GM21717 (cell line): ENCODE measurements around the gene IL15.

ENCODE experiments used
- ATAC-seq: cut with Tn5 transposase; IDR thresholded peaks from one replicate; pipeline ENCODE4 v1.9.1; 2021; ENCODE audit warnings: mild to moderate bottlenecking, moderate library complexity; ENCODE audit not compliant: unreplicated experiment

IL15 gene

GRCh38 chr4:141763374-141763773 lies 127.0 kb downstream of the IL15 start:
- no peak for ATAC-seq

GRCh38 chr4:141768954-141769353 lies 132.6 kb downstream of the IL15 start:
- no peak for ATAC-seq

DNA sequence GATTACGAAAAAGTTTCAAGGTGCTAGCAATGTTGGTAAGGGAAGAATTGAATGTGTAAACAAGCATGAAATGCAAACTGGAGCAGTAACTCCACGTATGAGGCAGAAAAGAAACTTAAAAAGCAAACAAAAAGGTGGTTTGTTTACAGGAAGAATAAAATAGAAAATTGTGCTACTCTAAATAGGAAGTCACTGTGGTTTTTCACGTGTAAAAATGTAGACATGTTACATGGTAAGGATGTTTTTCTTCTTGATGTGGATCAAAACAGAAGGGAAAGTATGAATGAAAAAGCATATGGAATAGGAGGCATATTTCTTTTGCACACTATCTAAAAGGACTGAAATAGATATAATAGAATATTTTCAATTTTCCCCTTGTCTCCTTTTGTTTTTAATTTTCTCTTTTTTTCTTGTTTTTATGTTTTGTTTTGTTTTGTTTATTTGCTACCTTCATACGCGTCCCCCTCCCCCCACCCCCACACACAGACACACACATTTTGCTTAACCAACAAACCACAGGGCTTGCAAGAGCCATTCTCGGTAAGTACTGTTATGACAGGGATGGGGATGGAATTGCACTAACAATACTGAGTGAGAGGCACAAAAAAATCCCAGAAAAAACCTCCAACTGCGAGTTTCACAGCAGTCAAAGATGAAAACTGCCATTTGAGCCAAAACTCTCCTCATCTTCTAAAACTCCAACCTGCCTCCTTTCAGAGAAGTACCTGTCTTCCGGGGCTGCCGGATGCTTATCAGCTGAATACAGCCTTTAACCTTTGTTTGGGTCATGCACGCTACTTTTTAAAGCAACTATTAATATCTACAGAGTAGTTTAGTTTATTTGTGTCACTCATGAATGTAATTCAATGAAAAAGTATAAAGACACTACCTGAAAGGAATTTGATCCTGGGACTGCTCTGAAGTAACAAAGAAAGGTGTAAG lies 135.8 kb downstream of the IL15 start:
- ATAC-seq = peak; percentile 93

DNA sequence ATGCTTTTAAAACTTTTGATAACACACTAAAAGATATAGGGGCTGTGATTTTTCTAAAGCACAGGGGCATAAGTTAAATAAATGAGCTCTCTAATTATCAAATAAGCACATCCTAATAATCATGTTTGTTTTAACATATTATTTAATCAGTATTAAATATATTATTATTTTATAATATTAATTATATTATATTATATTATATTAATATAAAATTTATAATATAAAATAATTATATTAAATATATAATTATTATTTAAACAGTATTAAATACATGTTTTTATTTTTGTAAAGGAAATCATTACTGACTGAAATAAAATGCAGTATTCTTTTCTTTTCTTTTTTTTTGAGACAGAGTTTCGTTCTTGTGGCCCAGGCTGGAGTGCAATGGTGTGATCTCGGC lies 136.5 kb downstream of the IL15 start:
- ATAC-seq = no peak

DNA sequence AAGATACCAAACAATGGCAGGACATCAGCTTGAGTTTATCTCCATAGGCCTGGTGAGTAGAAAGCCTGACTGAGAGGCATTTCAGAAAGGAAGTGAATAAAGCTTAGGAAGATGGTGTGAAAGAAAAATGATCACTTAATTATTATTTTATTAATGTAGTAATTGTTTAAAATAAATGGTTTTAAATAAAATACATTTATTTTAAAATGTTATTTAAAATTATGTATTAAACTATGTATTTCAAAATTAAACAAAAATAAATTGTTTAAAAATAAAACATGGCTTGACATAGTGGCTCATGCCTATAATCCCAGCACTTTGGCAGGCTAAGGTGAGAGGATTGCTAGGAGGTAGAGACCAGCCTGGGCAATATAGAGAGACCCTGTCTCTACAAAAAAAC lies 145.8 kb downstream of the IL15 start:
- ATAC-seq = no peak
